Aorta (tissue), 5 donors: ENCODE results near the gene NPAS3. TPM values are rescaled to one million over a fixed set of nuclear protein-coding genes. Genes with fewer than 3 reads are reported as not detected.

Source experiments
- ATAC-seq: fragments of 200-7000 bp; cut with Tn5 transposase; one replicate; pipeline ENCODE4 v1.9.1; 2022; ENCODE audit warnings: moderate library complexity; ENCODE audit not compliant: low FRiP score
- DNase-seq, 2 donors: peaks; one replicate each; pipeline ENCODE4 v3.0.0-alpha.2; 2020
- H3K27ac ChIP-seq, 2 donors: one replicate each; pipeline ENCODE4 v1.5.1; 2013; ENCODE audit warnings: low read length in 2 of 2, mild to moderate bottlenecking in 2 of 2, moderate library complexity in 2 of 2, control low read depth in 1 of 2, inconsistent platforms in 1 of 2, low read depth in 1 of 2
- H3K27me3 ChIP-seq, 2 donors: one replicate each; pipeline ENCODE4 v1.6.1; 2013; ENCODE audit warnings: control low read depth in 1 of 2, low read length in 1 of 2, mild to moderate bottlenecking in 1 of 2, moderate library complexity in 1 of 2; ENCODE audit not compliant: insufficient read depth in 2 of 2, control insufficient read depth in 1 of 2
- H3K36me3 ChIP-seq, 2 donors: one replicate each; pipeline ENCODE4 v1.6.1; 2013; ENCODE audit warnings: control low read depth in 1 of 2, low read length in 1 of 2, mild to moderate bottlenecking in 1 of 2; ENCODE audit not compliant: insufficient read depth in 2 of 2, control insufficient read depth in 1 of 2
- H3K4me1 ChIP-seq, 2 donors: one replicate each; pipeline ENCODE4 v1.6.1; 2013; ENCODE audit warnings: low read length in 2 of 2, control low read depth in 1 of 2, mild to moderate bottlenecking in 1 of 2, moderate library complexity in 1 of 2; ENCODE audit not compliant: insufficient read depth in 2 of 2, control insufficient read depth in 1 of 2
- H3K4me3 ChIP-seq, 2 donors: one replicate each; pipeline ENCODE4 v1.5.1; 2013; ENCODE audit warnings: low read length in 2 of 2, control low read depth in 1 of 2, mild to moderate bottlenecking in 1 of 2
- H3K9me3 ChIP-seq: one replicate; pipeline ENCODE4 v1.6.1; 2013; ENCODE audit warnings: mild to moderate bottlenecking, low read length; ENCODE audit not compliant: control insufficient read depth
- WGBS, 2 donors: extraction: QIAGEN DNeasy Blood & Tissue Kit; methylation state at CpG; one replicate each; pipeline ENCODE4 v1.1.7; 2013; 5-methylcytosine and 5-hydroxymethylcytosine counted together
- intact Hi-C, 2 donors: fragments of 100-400 bp; cut with DNase I; formaldehyde crosslinking; loops; one replicate each; pipeline versions ENCODE4 v1.14.2 to v1.15.0; 2022
- polyA plus RNA-seq, 2 donors: library from polyadenylated mRNA; stranded (reverse); fragments of 200-250 nt; gene quantifications; one replicate each; pipeline ENCODE4 v1.2.3, GENCODE V29; 2013
- total RNA-seq, 2 donors: library from RNA; stranded (reverse); fragmentation: NEBNext Ultra II Directional; extraction: Animal tissue kit (Norgen Biotek cat#: 25700); gene quantifications; one replicate each; pipeline ENCODE4 v1.2.1, GENCODE V29; 2021
- donor health status: healthy with polysubstance abuse.
- donor health status: Bipolar disorder and iron deficiency.
- donor health status: DM: no; HTN: no; CAD: no.
- donor health status: DM: no; HTN: no; CAD: no.
- donor health status: DM: yes; HTN: yes; CAD: no.

NPAS3 gene
- total and polyA plus RNA-seq, 4 donors: 0.13 to 4.3 (median 0.50) TPM

- DNase-seq: no peak
- Histone ChIP-seq H3K4me3 (no peak overlapping the region), H3K27ac (no peak overlapping the region), H3K4me1 (no peaks in the 10 kb centered on the region), H3K36me3 (no peaks in the 10 kb centered on the region), H3K27me3 (no peaks in the 10 kb centered on the region), H3K9me3 (no peaks in the 10 kb centered on the region)
- intact Hi-C loops: no loop called here
- ATAC-seq: no peak
- 38 to 47% methylated on average over 1 of the region's 1 CpG for WGBS, 2 donors
These were observed 431.7 kb downstream of the NPAS3 start for GRCh38 chr14:33370426-33370825.

GRCh38 chr14:33375196-33375595 is 436.5 kb downstream of the NPAS3 start:
- WGBS, 2 donors: 65 to 90% methylated on average over 2 of the region's 2 CpGs
- intact Hi-C loops: no loop called here
- ATAC-seq: no peak

GRCh38 chr14:33375786-33376185 is 437.1 kb downstream of the NPAS3 start:
- DNase-seq: no peak
- intact Hi-C loops: no loop called here
- Histone ChIP-seq H3K27ac (no peak overlapping the region), H3K4me1 (no peaks in the 10 kb centered on the region), H3K36me3 (no peaks in the 10 kb centered on the region), H3K9me3 (no peaks in the 10 kb centered on the region), H3K4me3 (no peak overlapping the region), H3K27me3 (no peaks in the 10 kb centered on the region)
- ATAC-seq: no peak
- WGBS, 2 donors: 86 to 87% methylated on average over 4 of the region's 4 CpGs

More at GRCh38 chr14:33375196-33375595, 436.5 kb downstream of the NPAS3 start:
- no peak overlapping the region for H3K27ac ChIP-seq
- H3K36me3 ChIP-seq: no peaks in the 10 kb centered on the region
- no peaks in the 10 kb centered on the region for H3K9me3 ChIP-seq
- no peaks in the 10 kb centered on the region for H3K27me3 ChIP-seq
- no peak for DNase-seq
- H3K4me3 ChIP-seq: no peak overlapping the region
- H3K4me1 ChIP-seq: no peaks in the 10 kb centered on the region

GRCh38 chr14:33376510-33376909 is 437.8 kb downstream of the NPAS3 start:
- ATAC-seq: no peak
- H3K9me3 ChIP-seq: no peaks in the 10 kb centered on the region
- intact Hi-C loops: no loop called here
- no peaks in the 10 kb centered on the region for H3K36me3 ChIP-seq
- no peak overlapping the region for H3K4me3 ChIP-seq
- WGBS, 2 donors: 30 to 39% methylated on average over 3 of the region's 3 CpGs
- no peaks in the 10 kb centered on the region for H3K27me3 ChIP-seq
- H3K27ac ChIP-seq: no peak overlapping the region
- H3K4me1 ChIP-seq: no peaks in the 10 kb centered on the region
- no peak for DNase-seq

GRCh38 chr14:33377596-33378390 is 439.1 kb downstream of the NPAS3 start:
- 18 to 37% methylated on average over 2 of the region's 2 CpGs for WGBS, 2 donors
- no peaks in the 10 kb centered on the region for H3K4me1 ChIP-seq
- H3K4me3 ChIP-seq: no peak overlapping the region
- H3K27me3 ChIP-seq: no peaks in the 10 kb centered on the region
- DNase-seq: no peak
- no peaks in the 10 kb centered on the region for H3K9me3 ChIP-seq
- no peaks in the 10 kb centered on the region for H3K36me3 ChIP-seq
- ATAC-seq: peak; percentile 7
- intact Hi-C loops: no loop called here
- no peak overlapping the region for H3K27ac ChIP-seq

GRCh38 chr14:33381717-33382116 is 443.0 kb downstream of the NPAS3 start:
- no peak overlapping the region for H3K27ac ChIP-seq
- intact Hi-C loops: no loop called here
- DNase-seq: no peak
- H3K4me3 ChIP-seq: no peak overlapping the region
- ATAC-seq: no peak
- no peaks in the 10 kb centered on the region for H3K9me3 ChIP-seq
- H3K4me1 ChIP-seq: no peaks in the 10 kb centered on the region
- 38 to 41% methylated on average over 2 of the region's 2 CpGs for WGBS, 2 donors
- H3K27me3 ChIP-seq: no peaks in the 10 kb centered on the region
- H3K36me3 ChIP-seq: no peaks in the 10 kb centered on the region

- Histone ChIP-seq H3K27ac (no peak overlapping the region), H3K27me3 (peaks cover 0 to 2% of the 10 kb centered on the region in 2 donors), H3K36me3 (no peaks in the 10 kb centered on the region), H3K4me3 (no peak overlapping the region), H3K9me3 (no peaks in the 10 kb centered on the region), H3K4me1 (no peaks in the 10 kb centered on the region)
- no peak for ATAC-seq
- DNase-seq: no peak
- intact Hi-C loops: no loop called here
These were observed 447.5 kb downstream of the NPAS3 start for GRCh38 chr14:33386140-33386539.

- no peaks in the 10 kb centered on the region for H3K36me3 ChIP-seq
- no peaks in the 10 kb centered on the region for H3K4me1 ChIP-seq
- intact Hi-C loops: no loop called here
- no peak for ATAC-seq
- no peak for DNase-seq
- H3K9me3 ChIP-seq: no peaks in the 10 kb centered on the region
- WGBS, 2 donors: 88 to 89% methylated on average over 3 of the region's 3 CpGs
- no peak overlapping the region for H3K4me3 ChIP-seq
- H3K27me3 ChIP-seq: peaks cover 0 to 2% of the 10 kb centered on the region in 2 donors
- H3K27ac ChIP-seq: no peak overlapping the region
These were observed 448.1 kb downstream of the NPAS3 start for GRCh38 chr14:33386781-33387180.

- Histone ChIP-seq H3K9me3 (no peaks in the 10 kb centered on the region), H3K36me3 (no peaks in the 10 kb centered on the region), H3K4me1 (no peaks in the 10 kb centered on the region), H3K27ac (no peak overlapping the region), H3K4me3 (no peak overlapping the region), H3K27me3 (peaks cover 0 to 2% of the 10 kb centered on the region in 2 donors)
- DNase-seq (no peak), ATAC-seq (no peak)
- WGBS, 2 donors: 50 to 69% methylated on average over 2 of the region's 2 CpGs
- intact Hi-C loops: no loop called here
These were observed 451.7 kb downstream of the NPAS3 start for GRCh38 chr14:33390335-33390734.
